IPS-NIHi7 (cell line): ENCODE results near the gene CELSR1.

ENCODE experiments used
- DNase-seq: peaks from one replicate; pipeline ENCODE4 v3.0.0; 2012; ENCODE audit warnings: mixed read lengths; ENCODE audit errors: extremely low spot score

The CELSR1 gene

GRCh38 chr22:46557736-46558480 lies 20.5 kb upstream of the CELSR1 start:
- DNase-seq = no peak

- DNase-seq = no peak
Observed at GRCh38 chr22:46556775-46557174, 19.4 kb upstream of the CELSR1 start.

- DNase-seq = no peak
Observed at GRCh38 chr22:46553189-46553588, 15.8 kb upstream of the CELSR1 start.

- DNase-seq = no peak
Observed at GRCh38 chr22:46551996-46552395, 14.6 kb upstream of the CELSR1 start.

- no peak for DNase-seq
Observed at GRCh38 chr22:46551321-46551720, 13.9 kb upstream of the CELSR1 start.

- DNase-seq = no peak
Observed at GRCh38 chr22:46549971-46550641, 12.7 kb upstream of the CELSR1 start.

GRCh38 chr22:46549563-46549840 lies 12.1 kb upstream of the CELSR1 start:
- DNase-seq = no peak

- no peak for DNase-seq
Observed at GRCh38 chr22:46547883-46548244, 10.4 kb upstream of the CELSR1 start.

- no peak for DNase-seq
Observed at GRCh38 chr22:46547179-46547882, 9.9 kb upstream of the CELSR1 start.

- DNase-seq = no peak
Observed at GRCh38 chr22:46546466-46547178, 9.2 kb upstream of the CELSR1 start.

- no peak for DNase-seq
Observed at GRCh38 chr22:46545086-46545792, 7.8 kb upstream of the CELSR1 start.

- peak; percentile 94 for DNase-seq
Observed at GRCh38 chr22:46542011-46542985, 4.9 kb upstream of the CELSR1 start.

- DNase-seq = no peak
Observed at GRCh38 chr22:46541536-46541935, 4.1 kb upstream of the CELSR1 start.

- DNase-seq = no peak
Observed at GRCh38 chr22:46540874-46541273, 3.5 kb upstream of the CELSR1 start.

GRCh38 chr22:46539169-46539568 lies 1.7 kb upstream of the CELSR1 start:
- DNase-seq = no peak

GRCh38 chr22:46538814-46539160 lies 1.4 kb upstream of the CELSR1 start:
- DNase-seq = no peak

GRCh38 chr22:46537946-46538813 lies 760 bp upstream of the CELSR1 start:
- peak; percentile 51 for DNase-seq

GRCh38 chr22:46536537-46537224 lies 739 bp downstream of the CELSR1 start:
- DNase-seq = peak; percentile 45

GRCh38 chr22:46535876-46536536 lies 1.4 kb downstream of the CELSR1 start:
- no peak for DNase-seq
